Neuronal stem cell (in vitro differentiated cells): ENCODE results near the gene HEATR3.

Source experiments
- DNase-seq: peaks from one replicate; pipeline ENCODE4 v3.0.0-alpha.2; 2013; ENCODE audit warnings: low spot score
- H2AFZ ChIP-seq: one replicate; pipeline ENCODE4 v1.6.1; 2013; ENCODE audit warnings: mild to moderate bottlenecking, low read length, inconsistent platforms
- H2AK5ac ChIP-seq: 2 replicates; pipeline ENCODE4 v1.6.1; 2013; ENCODE audit warnings: low read depth, mild to moderate bottlenecking, inconsistent platforms, low read length, moderate library complexity, mixed read lengths
- H2BK120ac ChIP-seq: 2 replicates; pipeline ENCODE4 v1.6.1; 2013; ENCODE audit warnings: low read depth, mild to moderate bottlenecking, inconsistent platforms, low read length, moderate library complexity, mixed read lengths
- H2BK12ac ChIP-seq: one replicate; pipeline ENCODE4 v1.6.1; 2013; ENCODE audit warnings: low read length, inconsistent platforms
- H2BK15ac ChIP-seq: 2 replicates; pipeline ENCODE4 v1.6.1; 2013; ENCODE audit warnings: mild to moderate bottlenecking, low read length, inconsistent platforms, mixed read lengths
- H2BK5ac ChIP-seq: one replicate; pipeline ENCODE4 v1.6.1; 2013; ENCODE audit warnings: inconsistent platforms, mild to moderate bottlenecking, low read length, moderate library complexity
- H3K14ac ChIP-seq: one replicate; pipeline ENCODE4 v1.6.1; 2013; ENCODE audit warnings: low read length, inconsistent platforms
- H3K18ac ChIP-seq: 2 replicates; pipeline ENCODE4 v1.6.1; 2013; ENCODE audit warnings: low read length, inconsistent platforms
- H3K23ac ChIP-seq: 2 replicates; pipeline ENCODE4 v1.6.1; 2013; ENCODE audit warnings: low read depth, mild to moderate bottlenecking, mixed read lengths, low read length, inconsistent platforms; ENCODE audit not compliant: poor library complexity
- H3K27ac ChIP-seq: replicated peaks from 3 replicates; pipeline ENCODE4 v1.5.1; 2013; ENCODE audit warnings: low read length, inconsistent platforms
- H3K27me3 ChIP-seq, 3 experiments: 2 replicates each; pipeline ENCODE4 v1.6.1; 2013; ENCODE audit warnings: low read length in 3 of 3, mild to moderate bottlenecking in 2 of 3, inconsistent platforms in 1 of 3, low read depth in 1 of 3, mixed read lengths in 1 of 3, moderate library complexity in 1 of 3; ENCODE audit not compliant: control insufficient read depth in 3 of 3, insufficient read depth in 3 of 3
- H3K36me3 ChIP-seq, 2 donors: replicated peaks in 1 of 2; 2 replicates each; pipeline ENCODE4 v1.6.1; 2013; ENCODE audit warnings: low read length in 2 of 2; ENCODE audit not compliant: control insufficient read depth in 2 of 2, insufficient read depth in 2 of 2
- H3K4ac ChIP-seq: 2 replicates; pipeline ENCODE4 v1.6.1; 2013; ENCODE audit warnings: inconsistent platforms, mild to moderate bottlenecking, low read length, moderate library complexity
- H3K4me1 ChIP-seq, 2 donors: 1 replicate in 1 of 2; 2 replicates in 1 of 2; pipeline ENCODE4 v1.6.1; 2013; ENCODE audit warnings: low read length in 2 of 2, low read depth in 1 of 2; ENCODE audit not compliant: control insufficient read depth in 2 of 2, insufficient read depth in 1 of 2
- H3K4me2 ChIP-seq: one replicate; pipeline ENCODE4 v1.6.1; 2013; ENCODE audit warnings: mild to moderate bottlenecking, low read length, inconsistent platforms; ENCODE audit not compliant: insufficient read depth, poor library complexity, severe bottlenecking
- H3K4me3 ChIP-seq, 2 donors: 2 replicates each; pipeline ENCODE4 v1.5.1; 2013; ENCODE audit warnings: low read length in 2 of 2, mild to moderate bottlenecking in 2 of 2, inconsistent platforms in 1 of 2, moderate library complexity in 1 of 2
- H3K79me1 ChIP-seq: one replicate; pipeline ENCODE4 v1.6.1; 2013; ENCODE audit warnings: low read depth, mild to moderate bottlenecking, inconsistent platforms, low read length, moderate library complexity
- H3K9ac ChIP-seq: one replicate; pipeline ENCODE4 v1.6.1; 2013; ENCODE audit warnings: mild to moderate bottlenecking, low read depth, low read length, inconsistent platforms; ENCODE audit not compliant: poor library complexity
- H3K9me3 ChIP-seq, 2 donors: replicated peaks in 1 of 2; 2 replicates each; pipeline versions ENCODE3 to v1.6.1; 2013; ENCODE audit warnings: low read length in 2 of 2, mild to moderate bottlenecking in 2 of 2, inconsistent platforms in 1 of 2, low read depth in 1 of 2, mixed read lengths in 1 of 2, moderate library complexity in 1 of 2; ENCODE audit not compliant: control insufficient read depth in 2 of 2, insufficient read depth in 1 of 2
- H4K8ac ChIP-seq: one replicate; pipeline ENCODE4 v1.6.1; 2013; ENCODE audit warnings: low read depth, mild to moderate bottlenecking, inconsistent platforms, low read length, moderate library complexity
- H4K91ac ChIP-seq: one replicate; pipeline ENCODE4 v1.6.1; 2013; ENCODE audit warnings: low read length, low read depth, mild to moderate bottlenecking, inconsistent platforms; ENCODE audit not compliant: poor library complexity
- WGBS, 2 donors: extraction: QIAGEN DNeasy Blood & Tissue Kit; methylation state at CpG; one replicate each; pipeline ENCODE4 v1.1.7; 2013; ENCODE audit warnings: missing lambda C conversion rate in 2 of 2, mixed read lengths in 1 of 2; ENCODE audit not compliant: insufficient read length in 2 of 2, insufficient replicate concordance in 1 of 2; ENCODE audit errors: extremely low coverage in 2 of 2; 5-methylcytosine and 5-hydroxymethylcytosine counted together

Gene HEATR3

GRCh38 chr16:50136399-50136798, 70.6 kb downstream of the HEATR3 start:
- Histone ChIP-seq H3K27me3 (peaks cover 0 to 14% (median 0%) of the 10 kb centered on the region in 3 experiments), H2AK5ac (no peak overlapping the region), H2AFZ (no peak overlapping the region), H3K36me3 (no peaks in the 10 kb centered on the region), H3K4ac (no peak overlapping the region), H3K9me3 (peaks cover 0 to 8% of the 10 kb centered on the region in 2 donors), H3K23ac (no peak overlapping the region), H3K18ac (no peak overlapping the region), H4K91ac (no peak overlapping the region), H2BK5ac (no peak overlapping the region), H3K4me3 (no peak overlapping the region), H3K79me1 (no peaks in the 10 kb centered on the region), H3K14ac (no peak overlapping the region), H2BK12ac (no peak overlapping the region), H3K4me2 (no peak overlapping the region), H4K8ac (no peak overlapping the region), H2BK15ac (no peak overlapping the region), H3K9ac (no peak overlapping the region), H3K4me1 (no peaks in the 10 kb centered on the region), H3K27ac (no peak overlapping the region), H2BK120ac (no peak overlapping the region)
- no peak for DNase-seq

- no peaks in the 10 kb centered on the region for H3K79me1 ChIP-seq
- no peak overlapping the region for H4K8ac ChIP-seq
- no peak overlapping the region for H2BK5ac ChIP-seq
- no peak overlapping the region for H2BK15ac ChIP-seq
- H2BK120ac ChIP-seq = no peak overlapping the region
- H3K4me2 ChIP-seq = no peak overlapping the region
- H3K23ac ChIP-seq = no peak overlapping the region
- no CpG with 5 or more reads among the region's 3 CpGs for WGBS, 2 donors
- no peak for DNase-seq
- no peak overlapping the region for H3K4me3 ChIP-seq
- H2AFZ ChIP-seq = no peak overlapping the region
- H3K4me1 ChIP-seq = no peaks in the 10 kb centered on the region
- H3K18ac ChIP-seq = no peak overlapping the region
- H3K9ac ChIP-seq = no peak overlapping the region
- H2BK12ac ChIP-seq = no peak overlapping the region
- H4K91ac ChIP-seq = no peak overlapping the region
- H3K14ac ChIP-seq = no peak overlapping the region
- no peaks in the 10 kb centered on the region for H3K36me3 ChIP-seq
- peaks cover 0 to 8% of the 10 kb centered on the region in 2 donors for H3K9me3 ChIP-seq
- H3K4ac ChIP-seq = no peak overlapping the region
- H3K27me3 ChIP-seq = peaks cover 0 to 14% (median 0%) of the 10 kb centered on the region in 3 experiments
- no peak overlapping the region for H3K27ac ChIP-seq
- H2AK5ac ChIP-seq = no peak overlapping the region
These were observed 71.5 kb downstream of the HEATR3 start for GRCh38 chr16:50137268-50137667.

GRCh38 chr16:50139580-50139979, 73.8 kb downstream of the HEATR3 start:
- Histone ChIP-seq H2BK120ac (no peak overlapping the region), H4K8ac (no peak overlapping the region), H3K27me3 (peaks cover 0 to 12% (median 0%) of the 10 kb centered on the region in 3 experiments), H3K23ac (no peak overlapping the region), H3K36me3 (no peaks in the 10 kb centered on the region), H2BK12ac (no peak overlapping the region), H3K79me1 (no peaks in the 10 kb centered on the region), H3K4me1 (no peaks in the 10 kb centered on the region), H3K27ac (no peak overlapping the region), H3K9me3 (peaks cover 0 to 8% of the 10 kb centered on the region in 2 donors), H3K18ac (no peak overlapping the region), H3K4me3 (no peak overlapping the region), H2AFZ (no peak overlapping the region), H2BK15ac (no peak overlapping the region), H2BK5ac (no peak overlapping the region), H2AK5ac (no peak overlapping the region), H3K4ac (no peak overlapping the region), H4K91ac (no peak overlapping the region), H3K9ac (no peak overlapping the region), H3K14ac (no peak overlapping the region), H3K4me2 (no peak overlapping the region)
- no CpG with 5 or more reads among the region's 1 CpG for WGBS, 2 donors
- DNase-seq = no peak

- Histone ChIP-seq H2BK15ac (no peak overlapping the region), H3K9ac (no peak overlapping the region), H2AK5ac (no peak overlapping the region), H2AFZ (no peak overlapping the region), H3K4me3 (no peak overlapping the region), H3K23ac (no peak overlapping the region), H3K4me1 (no peaks in the 10 kb centered on the region), H4K91ac (no peak overlapping the region), H2BK12ac (no peak overlapping the region), H3K79me1 (no peaks in the 10 kb centered on the region), H3K27ac (no peak overlapping the region), H3K4ac (no peak overlapping the region), H4K8ac (no peak overlapping the region), H3K14ac (no peak overlapping the region), H2BK120ac (no peak overlapping the region), H2BK5ac (no peak overlapping the region), H3K18ac (no peak overlapping the region), H3K4me2 (no peak overlapping the region), H3K9me3 (peaks cover 0 to 8% of the 10 kb centered on the region in 2 donors), H3K27me3 (peaks cover 0 to 3% (median 0%) of the 10 kb centered on the region in 3 experiments), H3K36me3 (no peaks in the 10 kb centered on the region)
- no CpG with 5 or more reads among the region's 2 CpGs for WGBS, 2 donors
- no peak for DNase-seq
These were observed 78.4 kb downstream of the HEATR3 start for GRCh38 chr16:50144211-50144610.
